HUES6 (cell line): ENCODE data around the gene CYP3A5.
A peak's percentile ranks its signal among the peaks of the same experiment; 100 is the strongest.
"Not testable (repeated sequence)": the region's sequence is repeated elsewhere in the genome, so short reads cannot be mapped to it uniquely, and the experiment has no call there.

Experiments
- H3K27ac ChIP-seq: 2 replicates; pipeline ENCODE4 v1.7.0; 2013; ENCODE audit warnings: low read depth, mild to moderate bottlenecking, low read length, inconsistent platforms
- H3K27me3 ChIP-seq: 2 replicates; pipeline ENCODE4 v1.6.1; 2013; ENCODE audit warnings: low read length; ENCODE audit not compliant: control insufficient read depth, insufficient read depth
- H3K36me3 ChIP-seq: 2 replicates; pipeline ENCODE4 v1.6.1; 2013; ENCODE audit warnings: low read length; ENCODE audit not compliant: control insufficient read depth, insufficient read depth
- H3K4me1 ChIP-seq: 2 replicates; pipeline ENCODE4 v1.6.1; 2013; ENCODE audit warnings: low read length; ENCODE audit not compliant: control insufficient read depth, insufficient read depth
- H3K4me3 ChIP-seq: 2 replicates; pipeline ENCODE4 v1.5.1; 2013; ENCODE audit warnings: low read depth, low read length
- H3K9ac ChIP-seq: one replicate; pipeline ENCODE4 v1.6.1; 2013; ENCODE audit warnings: mild to moderate bottlenecking, low read length
- H3K9me3 ChIP-seq: 2 replicates; pipeline ENCODE4 v1.6.1; 2013; ENCODE audit warnings: low read depth, low read length; ENCODE audit not compliant: control insufficient read depth, insufficient read depth

The CYP3A5 gene

GRCh38 chr7:99679032-99679399, 780 bp downstream of the CYP3A5 start:
- Histone ChIP-seq H3K27ac (no peak overlapping the region), H3K4me1 (peaks cover 8% of the 10 kb centered on the region; the same call in 1 of the 2 replicates), H3K27me3 (no peaks in the 10 kb centered on the region), H3K36me3 (no peaks in the 10 kb centered on the region), H3K4me3 (peak overlapping the region; percentile 23; the same call in 1 of the 2 replicates), H3K9me3 (peaks cover 9% of the 10 kb centered on the region; the same call in 1 of the 2 replicates), H3K9ac (no peak overlapping the region)

DNA sequence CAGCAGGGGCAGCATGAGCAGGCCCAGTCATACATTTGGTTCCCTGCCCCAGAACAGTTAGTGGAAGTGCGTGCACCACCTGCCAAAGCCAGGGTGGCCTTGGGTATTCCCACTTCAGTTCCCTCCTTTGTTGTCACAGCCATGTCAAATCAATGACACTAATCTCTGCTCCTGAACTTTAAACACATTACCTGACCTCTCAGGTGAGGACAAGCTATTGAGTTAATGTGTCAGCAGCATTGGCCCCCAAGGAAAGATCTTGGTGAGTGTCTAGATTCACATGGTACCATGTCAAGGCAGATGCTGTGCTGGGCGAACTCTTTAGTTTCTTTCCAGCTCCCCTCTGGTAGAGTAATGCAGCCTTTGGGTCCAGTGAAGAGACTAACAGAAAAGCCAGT, 2.1 kb downstream of the CYP3A5 start:
- H3K27me3 ChIP-seq, result no peaks in the 10 kb centered on the region
- H3K4me3 ChIP-seq, result no peak overlapping the region
- H3K4me1 ChIP-seq, result peaks cover 8% of the 10 kb centered on the region; the same call in 1 of the 2 replicates
- H3K36me3 ChIP-seq, result no peaks in the 10 kb centered on the region
- peaks cover 3% of the 10 kb centered on the region; the same call in 1 of the 2 replicates for H3K9me3 ChIP-seq
- H3K9ac ChIP-seq, result no peak overlapping the region
- H3K27ac ChIP-seq, result no peak overlapping the region

- 0 out of 2 replicates have a peak, but pooled peaks cover 3% of the 10 kb centered on the region for H3K9me3 ChIP-seq
- peaks cover 8% of the 10 kb centered on the region; the same call in 1 of the 2 replicates for H3K4me1 ChIP-seq
- H3K36me3 ChIP-seq, result no peaks in the 10 kb centered on the region
- no peak overlapping the region for H3K9ac ChIP-seq
- no peak overlapping the region for H3K4me3 ChIP-seq
- H3K27me3 ChIP-seq, result no peaks in the 10 kb centered on the region
- no peak overlapping the region for H3K27ac ChIP-seq
Observed at GRCh38 chr7:99677013-99677647, 2.7 kb downstream of the CYP3A5 start.

- H3K9me3 ChIP-seq, result no peaks in the 10 kb centered on the region
- no peaks in the 10 kb centered on the region for H3K36me3 ChIP-seq
- H3K27ac ChIP-seq, result no peak overlapping the region
- H3K9ac ChIP-seq, result no peak overlapping the region
- H3K27me3 ChIP-seq, result no peaks in the 10 kb centered on the region
- peaks cover 8% of the 10 kb centered on the region; the same call in 1 of the 2 replicates for H3K4me1 ChIP-seq
- no peak overlapping the region for H3K4me3 ChIP-seq
Observed at GRCh38 chr7:99674995-99675742, 4.6 kb downstream of the CYP3A5 start.

DNA sequence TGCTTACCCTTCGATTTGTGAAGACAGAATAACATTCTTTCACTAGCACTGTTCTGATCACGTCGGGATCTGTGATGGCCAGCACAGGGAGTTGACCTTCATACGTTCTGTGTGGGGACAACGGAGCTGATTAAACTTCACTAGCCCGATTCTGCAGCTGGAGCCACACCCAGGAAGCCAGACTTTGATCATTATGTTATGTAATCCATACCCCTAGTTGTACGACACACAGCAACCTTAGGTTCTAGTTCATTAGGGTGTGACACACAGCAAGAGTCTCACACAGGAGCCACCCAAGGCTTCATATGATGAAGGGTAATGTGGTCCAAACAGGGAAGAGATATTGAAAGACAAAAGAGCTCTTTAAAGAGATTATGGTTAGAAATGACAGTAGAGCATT, 7.2 kb downstream of the CYP3A5 start:
- Histone ChIP-seq H3K9ac (no peak overlapping the region), H3K4me3 (no peak overlapping the region), H3K27ac (no peak overlapping the region), H3K27me3 (no peaks in the 10 kb centered on the region), H3K36me3 (no peaks in the 10 kb centered on the region), H3K4me1 (no peaks in the 10 kb centered on the region), H3K9me3 (no peaks in the 10 kb centered on the region)

- Histone ChIP-seq H3K36me3 (no peaks in the 10 kb centered on the region), H3K9ac (no peak overlapping the region), H3K27me3 (no peaks in the 10 kb centered on the region), H3K4me1 (no peaks in the 10 kb centered on the region), H3K27ac (no peak overlapping the region), H3K9me3 (no peaks in the 10 kb centered on the region), H3K4me3 (no peak overlapping the region)
Observed at GRCh38 chr7:99669782-99670181, 10.0 kb downstream of the CYP3A5 start.

GRCh38 chr7:99668541-99668940, 11.3 kb downstream of the CYP3A5 start:
- no peak overlapping the region for H3K4me3 ChIP-seq
- no peak overlapping the region for H3K27ac ChIP-seq
- H3K4me1 ChIP-seq, result no peaks in the 10 kb centered on the region
- H3K9ac ChIP-seq, result no peak overlapping the region
- no peaks in the 10 kb centered on the region for H3K27me3 ChIP-seq
- H3K9me3 ChIP-seq, result no peaks in the 10 kb centered on the region
- no peaks in the 10 kb centered on the region for H3K36me3 ChIP-seq

DNA sequence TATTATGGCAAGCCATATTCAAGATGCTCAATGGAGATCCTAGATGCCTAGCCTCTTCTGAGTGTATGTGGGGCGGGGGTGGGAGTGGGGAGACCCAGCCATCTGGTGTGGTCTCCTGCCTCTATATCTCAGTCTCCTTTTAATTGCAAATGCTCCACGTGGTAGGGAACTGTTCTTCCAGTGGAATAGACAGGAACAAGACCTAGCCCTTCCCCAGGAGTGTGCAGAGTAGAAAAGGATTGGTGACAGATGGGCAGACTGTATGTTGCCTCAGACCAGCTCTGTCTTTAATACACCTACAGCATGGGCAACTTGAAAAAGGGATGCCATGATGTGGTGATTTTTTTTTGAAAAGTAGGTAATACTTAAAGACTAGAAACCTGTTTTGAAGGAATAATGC, 12.6 kb downstream of the CYP3A5 start:
- Histone ChIP-seq H3K4me3 (no peak overlapping the region), H3K36me3 (no peaks in the 10 kb centered on the region), H3K27ac (no peak overlapping the region), H3K9me3 (no peaks in the 10 kb centered on the region), H3K27me3 (no peaks in the 10 kb centered on the region), H3K4me1 (no peaks in the 10 kb centered on the region), H3K9ac (no peak overlapping the region)

GRCh38 chr7:99666013-99666395, 13.8 kb downstream of the CYP3A5 start:
- H3K9me3 ChIP-seq, result no peaks in the 10 kb centered on the region
- H3K9ac ChIP-seq, result no peak overlapping the region
- no peaks in the 10 kb centered on the region for H3K36me3 ChIP-seq
- H3K27me3 ChIP-seq, result no peaks in the 10 kb centered on the region
- no peak overlapping the region for H3K4me3 ChIP-seq
- no peak overlapping the region for H3K27ac ChIP-seq
- H3K4me1 ChIP-seq, result no peaks in the 10 kb centered on the region

- H3K27me3 ChIP-seq, result no peaks in the 10 kb centered on the region
- no peak overlapping the region for H3K27ac ChIP-seq
- no peak overlapping the region for H3K9ac ChIP-seq
- no peak overlapping the region for H3K4me3 ChIP-seq
- peaks cover 1% of the 10 kb centered on the region for H3K9me3 ChIP-seq
- peaks cover 2% of the 10 kb centered on the region; the same call in 1 of the 2 replicates for H3K36me3 ChIP-seq
- H3K4me1 ChIP-seq, result no peaks in the 10 kb centered on the region
Observed at GRCh38 chr7:99665312-99666012, 14.3 kb downstream of the CYP3A5 start.

DNA sequence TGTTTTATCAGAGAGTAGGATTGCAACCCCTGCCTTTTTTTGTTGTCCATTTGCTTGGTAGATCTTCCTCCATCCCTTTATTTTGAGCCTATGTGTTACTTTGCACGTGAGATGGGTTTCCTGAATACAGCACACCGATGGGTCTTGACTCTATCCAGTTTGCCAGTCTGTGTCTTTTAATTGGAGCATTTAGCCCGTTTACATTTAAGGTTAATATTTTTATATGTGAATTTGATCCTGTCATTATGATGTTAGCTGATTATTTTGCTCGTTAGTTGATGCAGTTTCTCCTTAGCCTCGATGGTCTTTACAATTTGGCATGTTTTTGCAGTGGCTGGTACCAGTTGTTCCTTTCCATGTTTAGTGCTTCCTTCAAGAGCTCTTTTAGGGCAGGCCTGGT, 21.9 kb downstream of the CYP3A5 start:
- not testable (repeated sequence) for H3K4me3 ChIP-seq, H3K9ac ChIP-seq, H3K36me3 ChIP-seq, H3K27me3 ChIP-seq, H3K27ac ChIP-seq, H3K9me3 ChIP-seq, H3K4me1 ChIP-seq
